Peyer's patch (tissue), 4 donors: ENCODE data around the gene PHLDB3.

Experiments
- POLR2A ChIP-seq, 2 donors: fragments of 450-650 bp; IDR thresholded peaks; one replicate each; pipeline ENCODE4 v1.5.1; 2017; ENCODE audit warnings: antibody characterized with exemption in 2 of 2, mild to moderate bottlenecking in 2 of 2, moderate library complexity in 2 of 2
- TF ChIP-seq, protein P1 (sequence below), 6 experiments: fragments of 450-650 bp in 4 of 6; fragments of 200-600 bp in 2 of 6; sonication (generic) in 1 of 6; IDR thresholded peaks; one replicate each; pipeline ENCODE4 v1.5.1; 2017 to 2019; ENCODE audit warnings: antibody characterized with exemption in 6 of 6, mild to moderate bottlenecking in 3 of 6, moderate library complexity in 1 of 6

- TF ChIP-seq POLR2A (IDR thresholded peaks at IDR 0.05), result no peak
- TF ChIP-seq, protein P1, sequence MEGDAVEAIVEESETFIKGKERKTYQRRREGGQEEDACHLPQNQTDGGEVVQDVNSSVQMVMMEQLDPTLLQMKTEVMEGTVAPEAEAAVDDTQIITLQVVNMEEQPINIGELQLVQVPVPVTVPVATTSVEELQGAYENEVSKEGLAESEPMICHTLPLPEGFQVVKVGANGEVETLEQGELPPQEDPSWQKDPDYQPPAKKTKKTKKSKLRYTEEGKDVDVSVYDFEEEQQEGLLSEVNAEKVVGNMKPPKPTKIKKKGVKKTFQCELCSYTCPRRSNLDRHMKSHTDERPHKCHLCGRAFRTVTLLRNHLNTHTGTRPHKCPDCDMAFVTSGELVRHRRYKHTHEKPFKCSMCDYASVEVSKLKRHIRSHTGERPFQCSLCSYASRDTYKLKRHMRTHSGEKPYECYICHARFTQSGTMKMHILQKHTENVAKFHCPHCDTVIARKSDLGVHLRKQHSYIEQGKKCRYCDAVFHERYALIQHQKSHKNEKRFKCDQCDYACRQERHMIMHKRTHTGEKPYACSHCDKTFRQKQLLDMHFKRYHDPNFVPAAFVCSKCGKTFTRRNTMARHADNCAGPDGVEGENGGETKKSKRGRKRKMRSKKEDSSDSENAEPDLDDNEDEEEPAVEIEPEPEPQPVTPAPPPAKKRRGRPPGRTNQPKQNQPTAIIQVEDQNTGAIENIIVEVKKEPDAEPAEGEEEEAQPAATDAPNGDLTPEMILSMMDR (IDR thresholded peaks at IDR 0.05), result no peak
Measured at GRCh38 chr19:43546581-43546980, 42.0 kb upstream of the PHLDB3 start.
